ENCODE data around the gene MYO7A.

The MYO7A gene

DNA sequence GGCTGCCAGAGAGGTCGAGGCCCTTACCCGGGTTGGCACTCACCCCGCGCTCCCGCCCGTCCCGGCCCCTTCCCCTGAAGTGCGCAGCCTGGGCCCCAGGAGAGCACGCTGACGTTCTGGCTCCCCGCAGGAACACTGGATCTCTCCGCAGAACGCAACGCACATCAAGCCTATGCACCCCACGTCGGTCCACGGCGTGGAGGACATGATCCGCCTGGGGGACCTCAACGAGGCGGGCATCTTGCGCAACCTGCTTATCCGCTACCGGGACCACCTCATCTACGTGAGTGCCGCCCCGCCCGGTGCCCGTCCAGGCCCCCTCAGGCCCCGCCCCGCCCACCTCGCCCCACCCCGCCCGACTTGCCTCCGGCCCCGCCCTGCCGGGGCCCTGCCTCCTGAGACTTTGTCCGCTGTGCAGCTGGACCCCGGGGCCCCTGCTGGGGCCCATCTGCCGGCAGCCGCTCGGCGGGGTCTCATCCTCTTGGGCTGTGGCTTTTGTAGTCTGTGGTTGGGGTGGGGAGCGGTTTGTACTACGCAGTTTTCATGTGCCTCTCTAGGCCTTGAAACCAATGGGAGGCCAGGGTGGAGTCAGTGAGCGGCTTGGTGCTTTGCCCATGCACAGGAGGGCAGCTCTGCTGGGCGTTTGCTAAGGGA lies 19.7 kb downstream of the MYO7A start:
- no peak for TF ChIP-seq ZFX (IDR thresholded peaks at IDR 0.05; ENCODE audit: borderline replicate concordance)
- TF ChIP-seq, protein P1, sequence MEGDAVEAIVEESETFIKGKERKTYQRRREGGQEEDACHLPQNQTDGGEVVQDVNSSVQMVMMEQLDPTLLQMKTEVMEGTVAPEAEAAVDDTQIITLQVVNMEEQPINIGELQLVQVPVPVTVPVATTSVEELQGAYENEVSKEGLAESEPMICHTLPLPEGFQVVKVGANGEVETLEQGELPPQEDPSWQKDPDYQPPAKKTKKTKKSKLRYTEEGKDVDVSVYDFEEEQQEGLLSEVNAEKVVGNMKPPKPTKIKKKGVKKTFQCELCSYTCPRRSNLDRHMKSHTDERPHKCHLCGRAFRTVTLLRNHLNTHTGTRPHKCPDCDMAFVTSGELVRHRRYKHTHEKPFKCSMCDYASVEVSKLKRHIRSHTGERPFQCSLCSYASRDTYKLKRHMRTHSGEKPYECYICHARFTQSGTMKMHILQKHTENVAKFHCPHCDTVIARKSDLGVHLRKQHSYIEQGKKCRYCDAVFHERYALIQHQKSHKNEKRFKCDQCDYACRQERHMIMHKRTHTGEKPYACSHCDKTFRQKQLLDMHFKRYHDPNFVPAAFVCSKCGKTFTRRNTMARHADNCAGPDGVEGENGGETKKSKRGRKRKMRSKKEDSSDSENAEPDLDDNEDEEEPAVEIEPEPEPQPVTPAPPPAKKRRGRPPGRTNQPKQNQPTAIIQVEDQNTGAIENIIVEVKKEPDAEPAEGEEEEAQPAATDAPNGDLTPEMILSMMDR (IDR thresholded peaks at IDR 0.05) = no peak
- no peak overlapping the region for H3K27ac ChIP-seq

DNA sequence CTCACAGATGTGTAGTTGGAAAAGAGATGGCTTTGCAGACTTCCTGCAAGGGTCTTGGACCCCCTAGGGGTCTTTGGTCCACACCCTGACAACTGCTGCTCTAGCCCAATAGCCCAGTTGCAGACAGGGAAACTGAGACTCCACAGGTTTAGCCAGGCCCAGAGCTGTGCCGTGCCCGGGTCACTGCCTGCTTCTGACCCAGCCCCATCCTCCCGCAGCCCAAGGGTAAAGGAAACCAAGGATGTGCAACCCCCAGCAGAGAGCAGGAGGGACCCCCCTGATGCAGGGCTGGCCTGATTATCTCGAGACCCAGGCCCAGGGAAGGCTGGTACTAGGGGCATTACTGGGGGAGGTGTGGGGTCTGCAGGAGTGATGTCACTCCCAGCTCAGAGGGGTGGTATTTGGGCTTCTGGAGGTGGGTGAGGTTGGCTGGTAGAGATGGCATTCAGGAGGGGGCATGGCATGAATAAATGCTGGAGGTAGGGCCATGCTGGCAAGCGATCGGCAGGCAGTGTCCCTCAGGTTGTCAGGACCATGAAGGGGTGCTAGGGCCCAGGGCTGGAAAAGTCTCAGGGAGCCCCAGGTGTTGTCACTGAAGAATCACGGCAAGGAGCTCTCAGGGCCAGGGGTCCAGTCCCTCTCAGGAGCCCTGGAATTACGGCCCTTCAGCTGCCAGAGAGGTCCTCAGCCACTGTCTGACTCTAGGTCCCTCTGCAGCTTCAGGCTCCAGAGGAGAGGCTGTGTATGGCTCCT lies 21.1 kb downstream of the MYO7A start:
- H3K27ac ChIP-seq = no peak overlapping the region
- TF ChIP-seq, protein P1 (IDR thresholded peaks at IDR 0.05) = no peak
- TF ChIP-seq ZFX (IDR thresholded peaks at IDR 0.05; ENCODE audit: borderline replicate concordance) = no peak

DNA sequence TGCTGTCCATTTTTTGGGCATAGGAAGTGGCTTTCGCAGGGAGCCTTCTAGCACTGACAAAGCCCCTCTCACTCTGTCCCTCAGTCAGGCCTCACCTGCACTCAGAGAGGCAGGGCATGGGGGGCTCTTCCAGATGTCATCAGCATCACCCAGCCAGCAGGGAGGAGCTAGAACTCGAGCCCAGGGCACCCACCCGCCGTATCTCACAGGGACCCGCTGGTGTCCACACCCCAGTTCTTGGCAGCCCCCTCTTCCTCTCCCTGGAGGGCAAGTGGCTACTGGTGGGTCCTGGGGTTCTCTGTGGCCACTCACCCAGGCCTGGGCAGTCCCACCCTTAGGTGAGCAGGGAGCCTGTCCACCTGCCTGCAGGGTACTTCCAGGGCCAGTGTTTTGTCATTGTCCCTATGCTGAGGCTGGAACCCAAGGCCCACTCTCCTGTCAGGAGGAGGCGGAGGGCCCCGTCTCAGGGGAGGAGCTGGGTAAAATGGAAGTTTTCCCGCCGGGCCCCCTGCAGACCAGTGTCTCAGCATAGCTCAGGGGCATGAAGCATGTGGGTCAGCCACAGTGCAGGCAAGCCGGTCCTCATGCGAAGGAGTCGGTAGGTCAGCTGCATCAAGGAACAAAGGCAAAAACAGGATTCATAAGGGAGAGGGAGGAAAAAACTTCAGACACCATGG lies 21.8 kb downstream of the MYO7A start:
- TF ChIP-seq ZFX (IDR thresholded peaks at IDR 0.05; ENCODE audit: borderline replicate concordance) = no peak
- TF ChIP-seq, protein P1 (IDR thresholded peaks at IDR 0.05) = no peak
- no peak overlapping the region for H3K27ac ChIP-seq

DNA sequence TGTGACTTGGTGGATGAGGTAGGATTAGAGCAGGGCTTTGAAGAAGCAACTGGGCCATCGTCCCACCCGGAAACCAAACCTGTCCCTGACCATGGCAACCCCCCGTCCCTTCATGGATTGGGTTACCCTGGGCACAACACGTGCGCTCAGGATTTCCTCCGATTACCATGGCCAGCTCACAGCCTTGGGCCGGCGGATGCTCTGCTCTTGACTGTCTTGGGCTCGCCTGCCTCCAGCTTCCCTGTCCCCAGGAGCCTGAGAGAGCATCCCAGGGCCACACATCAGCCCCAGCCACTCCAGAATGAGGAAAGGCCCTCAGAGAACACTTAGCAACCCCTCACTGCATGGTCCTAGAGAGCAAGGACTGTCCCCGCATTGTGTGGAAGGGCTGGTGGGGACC lies 22.8 kb downstream of the MYO7A start:
- H3K27ac ChIP-seq = no peak overlapping the region

DNA sequence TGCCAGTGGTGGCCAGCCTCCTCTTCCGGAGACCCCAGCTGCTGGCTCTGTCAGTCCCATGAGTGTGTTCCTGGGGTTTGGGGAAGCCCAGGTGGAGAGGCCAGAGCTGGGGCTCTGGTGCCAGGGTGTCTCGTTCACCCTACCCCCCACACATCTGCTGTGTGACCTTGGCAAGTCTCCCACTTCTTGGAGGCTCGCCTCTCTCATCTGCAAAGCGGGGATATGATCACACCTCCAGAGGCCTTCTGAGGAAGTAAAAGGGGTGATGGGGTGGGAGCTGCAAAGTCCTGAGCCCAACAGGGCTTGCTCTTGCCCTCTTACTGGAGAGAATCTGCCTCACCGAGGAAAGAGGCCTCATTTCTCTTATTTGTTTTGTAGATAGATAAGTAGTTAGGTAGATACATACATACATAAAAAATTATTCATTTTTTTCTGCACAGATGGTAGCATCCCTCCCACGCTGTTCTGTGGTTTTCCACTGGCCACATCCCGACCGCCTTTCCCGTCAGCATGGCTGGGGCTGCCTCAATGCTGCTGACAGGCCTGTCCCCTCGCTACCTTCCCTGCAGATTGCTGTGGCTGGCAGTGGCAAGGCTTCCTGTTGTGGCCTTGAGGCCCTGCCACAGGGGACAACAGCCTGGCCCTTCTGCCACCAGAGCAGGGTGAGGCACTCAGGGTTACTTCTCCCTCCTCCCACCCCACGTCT lies 23.9 kb downstream of the MYO7A start:
- TF ChIP-seq, protein P1 (IDR thresholded peaks at IDR 0.05) = no peak
- no peak for TF ChIP-seq ZFX (IDR thresholded peaks at IDR 0.05; ENCODE audit: borderline replicate concordance)

More for the DNA sequence above, 22.8 kb downstream of the MYO7A start:
- TF ChIP-seq ZFX (IDR thresholded peaks at IDR 0.05; ENCODE audit: borderline replicate concordance) = no peak
- TF ChIP-seq, protein P1 (IDR thresholded peaks at IDR 0.05) = no peak

DNA sequence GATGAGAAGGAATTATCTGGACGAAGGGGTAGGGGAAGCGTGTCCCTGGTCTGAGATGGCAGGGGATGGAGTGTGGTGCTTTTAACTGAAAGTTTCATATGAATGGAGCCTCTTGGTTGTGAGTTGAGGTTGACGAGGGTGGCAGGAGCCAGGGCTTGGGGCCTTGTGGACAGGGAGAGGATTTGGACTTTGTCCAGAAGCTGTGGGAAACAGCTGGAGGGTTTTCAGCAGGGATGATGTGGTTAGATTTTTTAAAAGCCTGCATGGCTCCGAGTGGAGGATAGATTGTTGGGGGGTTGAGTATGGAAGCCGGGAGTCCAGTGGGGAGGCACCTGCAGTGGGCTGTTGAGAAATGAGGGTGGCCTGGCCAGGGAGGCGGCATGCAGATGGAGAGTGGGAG lies 24.8 kb downstream of the MYO7A start:
- H3K27ac ChIP-seq = no peak overlapping the region
- TF ChIP-seq ZFX (IDR thresholded peaks at IDR 0.05; ENCODE audit: borderline replicate concordance) = no peak

More for the DNA sequence above, 23.9 kb downstream of the MYO7A start:
- H3K27ac ChIP-seq = no peak overlapping the region
